GM12873 (cell line): ENCODE results near the gene GNAL.
A peak's percentile ranks its signal among the peaks of the same experiment; 100 is the strongest.

Experiments
- TF ChIP-seq, protein P1 (sequence below): IDR thresholded peaks from 2 replicates; pipeline ENCODE4 v1.5.1; 2012; ENCODE audit warnings: low read depth, mild to moderate bottlenecking, moderate library complexity, low read length, control low read depth; ENCODE audit not compliant: insufficient read depth; ENCODE audit errors: missing control alignments

GNAL gene

DNA sequence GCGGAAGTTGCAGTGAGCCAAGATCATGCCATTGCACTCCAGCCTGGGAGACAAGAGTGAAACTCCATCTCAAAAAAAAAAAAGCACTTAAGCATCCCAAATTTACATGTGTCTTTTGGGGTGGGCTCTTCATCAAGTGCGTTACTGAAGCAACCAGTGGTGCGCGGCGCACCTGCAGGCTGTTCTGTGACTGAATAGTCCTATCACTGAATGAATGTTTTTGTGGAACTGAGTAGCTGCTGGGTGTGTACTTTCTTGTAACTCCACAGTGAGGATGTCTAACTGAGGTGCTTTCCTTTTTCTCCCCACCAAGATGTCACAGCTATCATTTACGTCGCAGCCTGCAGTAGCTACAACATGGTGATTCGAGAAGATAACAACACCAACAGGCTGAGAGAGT lies 179.2 kb downstream of the GNAL start:
- TF ChIP-seq, protein P1, sequence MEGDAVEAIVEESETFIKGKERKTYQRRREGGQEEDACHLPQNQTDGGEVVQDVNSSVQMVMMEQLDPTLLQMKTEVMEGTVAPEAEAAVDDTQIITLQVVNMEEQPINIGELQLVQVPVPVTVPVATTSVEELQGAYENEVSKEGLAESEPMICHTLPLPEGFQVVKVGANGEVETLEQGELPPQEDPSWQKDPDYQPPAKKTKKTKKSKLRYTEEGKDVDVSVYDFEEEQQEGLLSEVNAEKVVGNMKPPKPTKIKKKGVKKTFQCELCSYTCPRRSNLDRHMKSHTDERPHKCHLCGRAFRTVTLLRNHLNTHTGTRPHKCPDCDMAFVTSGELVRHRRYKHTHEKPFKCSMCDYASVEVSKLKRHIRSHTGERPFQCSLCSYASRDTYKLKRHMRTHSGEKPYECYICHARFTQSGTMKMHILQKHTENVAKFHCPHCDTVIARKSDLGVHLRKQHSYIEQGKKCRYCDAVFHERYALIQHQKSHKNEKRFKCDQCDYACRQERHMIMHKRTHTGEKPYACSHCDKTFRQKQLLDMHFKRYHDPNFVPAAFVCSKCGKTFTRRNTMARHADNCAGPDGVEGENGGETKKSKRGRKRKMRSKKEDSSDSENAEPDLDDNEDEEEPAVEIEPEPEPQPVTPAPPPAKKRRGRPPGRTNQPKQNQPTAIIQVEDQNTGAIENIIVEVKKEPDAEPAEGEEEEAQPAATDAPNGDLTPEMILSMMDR = no peak

DNA sequence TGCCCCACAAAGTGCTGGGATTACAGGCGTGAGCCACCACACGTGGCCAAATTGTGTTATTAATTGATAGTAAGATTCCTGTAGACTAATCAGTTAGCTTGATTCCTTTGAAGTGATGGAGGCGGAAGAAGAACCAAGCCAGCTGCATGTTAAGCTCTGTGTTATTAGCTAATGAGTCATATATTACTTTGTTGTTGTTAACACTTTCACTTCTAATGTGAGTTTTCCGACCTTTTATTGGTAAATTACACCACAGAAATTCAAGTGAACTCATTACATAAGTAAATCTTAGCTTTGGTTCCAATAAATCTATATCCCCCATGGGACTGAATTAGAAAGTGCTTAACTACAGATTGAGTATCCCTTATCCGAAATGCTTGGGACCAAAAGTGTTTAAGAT lies 182.4 kb downstream of the GNAL start:
- TF ChIP-seq, protein P1 = no peak

DNA sequence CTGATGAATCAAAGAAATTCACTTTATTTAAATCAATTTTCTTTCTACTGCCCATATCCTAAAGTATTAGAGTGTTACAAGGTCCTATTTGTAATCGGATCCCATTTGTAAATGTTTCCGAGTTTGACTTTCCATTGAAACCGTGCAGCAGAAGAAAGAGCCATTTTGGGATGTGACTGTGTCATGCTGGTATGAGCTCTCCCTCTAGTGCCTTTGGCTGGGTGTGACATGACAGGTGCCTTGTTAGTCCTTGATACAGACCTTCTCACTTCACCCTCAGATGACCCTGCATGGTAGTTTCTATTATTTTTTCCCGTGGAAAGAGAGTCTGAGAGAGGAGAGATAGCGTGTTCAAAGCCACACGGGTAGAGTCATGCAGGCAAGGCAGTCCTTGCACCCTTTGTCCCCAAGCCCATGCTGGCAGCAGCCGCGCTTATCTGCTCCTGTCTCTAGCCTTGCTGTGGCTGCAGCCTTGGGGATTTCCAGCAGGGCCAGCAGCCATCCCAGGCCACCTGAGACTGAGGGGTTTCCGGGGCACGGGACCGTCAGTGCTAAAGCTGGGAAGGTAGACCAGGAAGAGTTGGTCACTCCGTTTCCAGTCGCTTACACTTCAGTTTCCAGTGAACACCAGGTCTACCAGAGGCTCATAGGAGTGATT lies 183.5 kb downstream of the GNAL start:
- TF ChIP-seq, protein P1 = peak; percentile 32

DNA sequence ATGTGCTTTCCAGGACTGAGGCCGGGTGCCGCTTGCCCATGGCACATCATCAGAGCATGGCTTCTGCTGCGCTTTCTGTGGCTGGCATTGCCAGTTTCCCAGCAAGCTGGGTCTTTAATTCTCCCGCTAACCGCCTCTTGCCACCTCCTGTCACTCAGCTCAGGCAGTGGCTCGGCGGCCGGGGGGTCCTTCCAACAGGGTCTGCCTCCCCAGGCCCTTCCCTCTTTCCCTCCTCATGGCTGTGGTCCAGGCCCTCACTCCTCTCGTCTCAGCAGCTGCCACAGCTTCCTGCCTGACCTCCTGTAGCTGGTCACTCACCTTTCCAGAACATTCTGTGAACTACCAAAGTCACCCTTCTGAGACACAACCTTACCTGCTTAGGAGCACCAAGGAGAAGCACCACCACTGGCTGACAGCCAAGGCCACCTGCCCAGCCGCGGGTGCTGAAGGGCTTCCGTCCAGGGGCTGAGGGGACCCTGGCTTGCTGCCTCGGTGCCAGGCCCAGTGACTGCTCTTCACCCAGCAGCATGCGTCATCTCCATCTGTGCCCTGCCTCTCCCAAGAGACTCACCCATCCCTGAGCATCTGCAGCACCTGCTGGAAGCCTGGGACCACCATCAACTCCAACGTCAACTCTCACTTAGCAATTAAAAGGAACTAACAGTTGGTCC lies 184.7 kb downstream of the GNAL start:
- TF ChIP-seq, protein P1 = no peak

DNA sequence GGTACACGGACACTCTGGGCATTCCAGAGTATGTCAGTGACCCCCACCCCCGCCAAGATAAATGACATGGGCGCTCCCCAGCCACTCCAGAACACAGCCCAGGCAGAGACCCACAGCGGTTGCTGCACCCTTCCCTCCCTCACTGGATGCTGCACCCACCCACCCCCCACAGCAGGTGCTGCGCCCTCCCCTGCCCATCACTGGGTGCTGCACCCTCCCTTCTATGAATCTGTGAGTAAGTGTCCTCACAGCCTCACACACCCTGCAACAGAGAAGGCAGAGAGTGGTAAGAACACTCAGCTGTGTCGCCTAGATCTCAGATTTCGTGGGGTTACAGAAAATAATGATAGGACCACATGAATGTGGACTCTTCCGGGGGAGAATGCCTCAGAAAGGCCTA lies 185.6 kb downstream of the GNAL start:
- TF ChIP-seq, protein P1 = no peak

DNA sequence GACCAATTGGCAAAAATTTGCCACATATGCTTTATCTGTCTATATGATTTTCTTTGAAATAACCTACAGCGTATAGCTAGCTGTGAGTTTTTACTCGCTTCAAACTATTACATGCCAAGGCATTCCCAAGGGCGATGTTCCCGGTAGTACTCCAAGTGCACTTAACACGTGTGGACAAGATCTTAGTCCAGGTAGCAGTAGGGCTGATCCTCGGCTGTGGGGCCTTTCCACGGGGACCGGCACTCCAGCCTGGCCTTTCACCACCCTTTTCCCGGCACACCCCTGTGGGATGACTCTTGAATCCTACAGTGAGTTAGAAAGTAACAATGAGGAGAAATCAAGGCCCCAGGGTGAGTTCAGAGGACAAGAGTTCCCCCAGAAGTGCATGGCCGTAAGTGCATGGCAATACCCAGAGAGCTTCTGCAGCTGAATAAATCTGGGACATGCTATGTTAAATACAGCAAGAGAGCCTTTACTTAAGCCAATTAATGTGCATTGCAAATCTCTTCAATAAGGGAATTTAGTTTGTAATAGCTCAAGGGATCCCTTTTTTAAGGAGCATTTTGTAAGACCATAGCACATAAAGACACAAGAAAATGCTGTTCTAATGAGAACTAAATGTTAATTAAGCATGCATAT lies 188.6 kb downstream of the GNAL start:
- TF ChIP-seq, protein P1 = no peak

DNA sequence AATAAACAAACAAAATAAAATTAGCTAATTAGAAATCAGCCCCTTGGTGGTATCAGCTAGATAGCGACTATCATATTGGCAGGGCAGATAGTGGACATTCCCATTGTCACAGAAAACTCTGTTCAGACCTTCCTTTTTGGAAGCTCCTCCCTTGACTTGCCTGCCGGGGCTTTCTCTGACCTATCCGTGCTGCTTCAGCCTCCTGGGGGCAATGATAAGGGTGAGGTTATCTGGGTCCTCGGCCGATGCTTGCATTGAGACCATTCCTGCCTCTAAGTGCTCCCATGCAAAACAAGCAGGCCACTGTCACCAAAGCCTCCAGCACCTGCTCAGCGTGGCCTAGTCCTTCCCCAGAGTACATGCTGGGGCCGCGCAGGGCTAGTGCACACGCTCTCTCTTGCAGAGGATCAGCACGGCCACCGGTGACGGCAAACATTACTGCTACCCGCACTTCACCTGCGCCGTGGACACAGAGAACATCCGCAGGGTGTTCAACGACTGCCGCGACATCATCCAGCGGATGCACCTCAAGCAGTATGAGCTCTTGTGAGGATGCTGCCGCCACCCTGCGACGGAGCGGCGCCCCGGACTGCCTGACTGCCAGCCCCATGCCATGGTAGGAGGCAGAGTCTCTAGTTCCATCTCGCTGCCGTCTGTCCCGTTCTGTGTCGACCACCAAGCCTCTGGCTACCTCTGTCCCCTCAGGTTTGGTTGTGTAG lies 191.7 kb downstream of the GNAL start:
- TF ChIP-seq, protein P1 = no peak
